ENCODE data around the gene OR1D2. TPM values are rescaled to one million over a fixed set of nuclear protein-coding genes. Genes with fewer than 3 reads are reported as not detected.

Gene OR1D2
- total RNA-seq, 1 donor from 2014 or later: not detected

- H3K27me3 Mint-ChIP-seq (ENCODE audit: insufficient read depth, low read depth): peaks cover 11% of the 10 kb centered on the region
- peaks cover 21% of the 10 kb centered on the region for H3K9me3 Mint-ChIP-seq
- H2AFZ ChIP-seq (replicated peaks): no peak overlapping the region
- peaks cover 9% of the 10 kb centered on the region for H3K9me3 ChIP-seq (ENCODE audit: low read depth)
- no peaks in the 10 kb centered on the region for H3K36me3 Mint-ChIP-seq
- H3K4me1 ChIP-seq: no peaks in the 10 kb centered on the region
- TF ChIP-seq EZH2 (IDR thresholded peaks at IDR 0.05): no peak
- no peak for TF ChIP-seq EZH2phosphoT487 (IDR thresholded peaks at IDR 0.05)
- TF ChIP-seq, protein P1, sequence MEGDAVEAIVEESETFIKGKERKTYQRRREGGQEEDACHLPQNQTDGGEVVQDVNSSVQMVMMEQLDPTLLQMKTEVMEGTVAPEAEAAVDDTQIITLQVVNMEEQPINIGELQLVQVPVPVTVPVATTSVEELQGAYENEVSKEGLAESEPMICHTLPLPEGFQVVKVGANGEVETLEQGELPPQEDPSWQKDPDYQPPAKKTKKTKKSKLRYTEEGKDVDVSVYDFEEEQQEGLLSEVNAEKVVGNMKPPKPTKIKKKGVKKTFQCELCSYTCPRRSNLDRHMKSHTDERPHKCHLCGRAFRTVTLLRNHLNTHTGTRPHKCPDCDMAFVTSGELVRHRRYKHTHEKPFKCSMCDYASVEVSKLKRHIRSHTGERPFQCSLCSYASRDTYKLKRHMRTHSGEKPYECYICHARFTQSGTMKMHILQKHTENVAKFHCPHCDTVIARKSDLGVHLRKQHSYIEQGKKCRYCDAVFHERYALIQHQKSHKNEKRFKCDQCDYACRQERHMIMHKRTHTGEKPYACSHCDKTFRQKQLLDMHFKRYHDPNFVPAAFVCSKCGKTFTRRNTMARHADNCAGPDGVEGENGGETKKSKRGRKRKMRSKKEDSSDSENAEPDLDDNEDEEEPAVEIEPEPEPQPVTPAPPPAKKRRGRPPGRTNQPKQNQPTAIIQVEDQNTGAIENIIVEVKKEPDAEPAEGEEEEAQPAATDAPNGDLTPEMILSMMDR (IDR thresholded peaks at IDR 0.05): no peak
- H3K4me3 Mint-ChIP-seq: no peak overlapping the region
- no peak for DNase-seq (ENCODE audit: low spot score)
- no peaks in the 10 kb centered on the region for H3K27me3 ChIP-seq
- H4K20me1 ChIP-seq (ENCODE audit: low read depth): no peaks in the 10 kb centered on the region
- H3K27ac Mint-ChIP-seq: no peak overlapping the region
- no peak overlapping the region for H3K4me3 ChIP-seq
- no peak overlapping the region for H3K27ac ChIP-seq
- no peaks in the 10 kb centered on the region for H3K4me1 Mint-ChIP-seq
- no peak overlapping the region for H3K4me2 ChIP-seq
- H3K79me2 ChIP-seq (ENCODE audit: low read depth): no peaks in the 10 kb centered on the region
- H3K36me3 ChIP-seq: no peaks in the 10 kb centered on the region
- H3F3A ChIP-seq (ENCODE audit: low read depth): no peaks in the 10 kb centered on the region
- H3K9ac ChIP-seq: no peak overlapping the region
These were observed 64.5 kb downstream of the OR1D2 start for GRCh38 chr17:3039736-3040135.

GRCh38 chr17:3038941-3039340 is 65.3 kb downstream of the OR1D2 start:
- H2AFZ ChIP-seq (replicated peaks): no peak overlapping the region
- no peaks in the 10 kb centered on the region for H3F3A ChIP-seq (ENCODE audit: low read depth)
- peaks cover 9% of the 10 kb centered on the region for H3K9me3 ChIP-seq (ENCODE audit: low read depth)
- H3K4me2 ChIP-seq: no peak overlapping the region
- H3K27me3 Mint-ChIP-seq (ENCODE audit: insufficient read depth, low read depth): peaks cover 13% of the 10 kb centered on the region
- no peak for DNase-seq (ENCODE audit: low spot score)
- no peaks in the 10 kb centered on the region for H3K27me3 ChIP-seq
- no peaks in the 10 kb centered on the region for H3K79me2 ChIP-seq (ENCODE audit: low read depth)
- H3K9ac ChIP-seq: no peak overlapping the region
- H3K36me3 Mint-ChIP-seq: no peaks in the 10 kb centered on the region
- no peaks in the 10 kb centered on the region for H3K36me3 ChIP-seq
- no peak for TF ChIP-seq EZH2 (IDR thresholded peaks at IDR 0.05)
- H3K4me1 ChIP-seq: no peaks in the 10 kb centered on the region
- H4K20me1 ChIP-seq (ENCODE audit: low read depth): no peaks in the 10 kb centered on the region
- peaks cover 15% of the 10 kb centered on the region for H3K9me3 Mint-ChIP-seq
- H3K4me3 Mint-ChIP-seq: no peak overlapping the region
- H3K27ac Mint-ChIP-seq: no peak overlapping the region
- no peaks in the 10 kb centered on the region for H3K4me1 Mint-ChIP-seq
- H3K4me3 ChIP-seq: no peak overlapping the region
- H3K27ac ChIP-seq: no peak overlapping the region

Other genes with a start within 250 kb of the OR1D2 start
- not detected in 2 replicates for gene OR1D5, start 40.8 kb downstream of the OR1D2 start, total RNA-seq (ENCODE audit: low replicate concordance)
- gene OR1G1, start 23.1 kb upstream of the OR1D2 start, total RNA-seq (ENCODE audit: low replicate concordance): not detected in 2 replicates
- not detected in 2 replicates for gene OR1A2, start 93.1 kb upstream of the OR1D2 start, total RNA-seq (ENCODE audit: low replicate concordance)
- not detected in 2 replicates for gene OR1A1, start 103.2 kb upstream of the OR1D2 start, total RNA-seq (ENCODE audit: low replicate concordance)
- not detected in 2 replicates for gene OR3A1, start 193.9 kb upstream of the OR1D2 start, total RNA-seq (ENCODE audit: low replicate concordance)

Measured in neural progenitor cell (in vitro differentiated cells).